Colonic mucosa (tissue), 4 donors: ENCODE results near the gene CRK. TPM values are rescaled to one million over a fixed set of nuclear protein-coding genes. Genes with fewer than 3 reads are reported as not detected.

ENCODE experiments used
- DNase-seq: peaks from one replicate; pipeline ENCODE4 v3.0.0-alpha.2; 2020
- H3K27ac ChIP-seq: fragments of 200-600 bp; one replicate; pipeline ENCODE4 v1.8.0; 2021
- H3K27me3 ChIP-seq: fragments of 200-600 bp; one replicate; pipeline ENCODE4 v1.8.0; 2021
- H3K36me3 ChIP-seq: fragments of 200-600 bp; one replicate; pipeline ENCODE4 v1.8.0; 2021
- H3K4me1 ChIP-seq: fragments of 200-600 bp; one replicate; pipeline ENCODE4 v1.8.0; 2021; ENCODE audit warnings: mild to moderate bottlenecking
- H3K4me3 ChIP-seq: fragments of 200-600 bp; one replicate; pipeline ENCODE4 v1.8.0; 2021
- H3K9ac ChIP-seq, 2 donors: one replicate each; pipeline ENCODE4 v1.7.0; 2013; ENCODE audit warnings: control low read depth in 2 of 2, low read depth in 2 of 2, low read length in 2 of 2
- H3K9me3 ChIP-seq: fragments of 200-600 bp; one replicate; pipeline ENCODE4 v1.8.0; 2021
- intact Hi-C: fragments of 100-400 bp; cut with DNase I; formaldehyde crosslinking; loops from one replicate; pipeline ENCODE4 v1.14.1; 2022
- total RNA-seq, 2 donors: library from RNA; stranded (reverse); fragmentation: NEBNext Ultra II Directional in 1 of 2; extraction: Animal tissue kit (Norgen Biotek cat#: 25700) in 1 of 2; gene quantifications; one replicate each; pipeline ENCODE4 v1.2.1, GENCODE V29; 2021
- TF ChIP-seq, protein P1 (sequence below): fragments of 200-600 bp; IDR thresholded peaks from one replicate; pipeline ENCODE4 v1.8.0; 2022; ENCODE audit warnings: antibody characterized with exemption, mild to moderate bottlenecking
- donor health status: healthy.
- donor health status: DM: no; HTN: no; CAD: no.
- donor health status: DM: no; HTN: no; CAD: no.

CRK gene
- total RNA-seq, 2 donors from 2014 or later: 74.5 to 82.0 TPM

- H3K36me3 ChIP-seq: peaks cover 15% of the 10 kb centered on the region
- H3K9me3 ChIP-seq: no peaks in the 10 kb centered on the region
- no peaks in the 10 kb centered on the region for H3K4me1 ChIP-seq
- no peak for DNase-seq
- no peak overlapping the region for H3K4me3 ChIP-seq
- no peak overlapping the region for H3K27ac ChIP-seq
- TF ChIP-seq, protein P1, sequence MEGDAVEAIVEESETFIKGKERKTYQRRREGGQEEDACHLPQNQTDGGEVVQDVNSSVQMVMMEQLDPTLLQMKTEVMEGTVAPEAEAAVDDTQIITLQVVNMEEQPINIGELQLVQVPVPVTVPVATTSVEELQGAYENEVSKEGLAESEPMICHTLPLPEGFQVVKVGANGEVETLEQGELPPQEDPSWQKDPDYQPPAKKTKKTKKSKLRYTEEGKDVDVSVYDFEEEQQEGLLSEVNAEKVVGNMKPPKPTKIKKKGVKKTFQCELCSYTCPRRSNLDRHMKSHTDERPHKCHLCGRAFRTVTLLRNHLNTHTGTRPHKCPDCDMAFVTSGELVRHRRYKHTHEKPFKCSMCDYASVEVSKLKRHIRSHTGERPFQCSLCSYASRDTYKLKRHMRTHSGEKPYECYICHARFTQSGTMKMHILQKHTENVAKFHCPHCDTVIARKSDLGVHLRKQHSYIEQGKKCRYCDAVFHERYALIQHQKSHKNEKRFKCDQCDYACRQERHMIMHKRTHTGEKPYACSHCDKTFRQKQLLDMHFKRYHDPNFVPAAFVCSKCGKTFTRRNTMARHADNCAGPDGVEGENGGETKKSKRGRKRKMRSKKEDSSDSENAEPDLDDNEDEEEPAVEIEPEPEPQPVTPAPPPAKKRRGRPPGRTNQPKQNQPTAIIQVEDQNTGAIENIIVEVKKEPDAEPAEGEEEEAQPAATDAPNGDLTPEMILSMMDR: no peak
- intact Hi-C loops: no loop called here
- H3K9ac ChIP-seq: no peak overlapping the region
- H3K27me3 ChIP-seq: no peaks in the 10 kb centered on the region
Observed at GRCh38 chr17:1470071-1470754, 14.2 kb upstream of the CRK start.

DNA sequence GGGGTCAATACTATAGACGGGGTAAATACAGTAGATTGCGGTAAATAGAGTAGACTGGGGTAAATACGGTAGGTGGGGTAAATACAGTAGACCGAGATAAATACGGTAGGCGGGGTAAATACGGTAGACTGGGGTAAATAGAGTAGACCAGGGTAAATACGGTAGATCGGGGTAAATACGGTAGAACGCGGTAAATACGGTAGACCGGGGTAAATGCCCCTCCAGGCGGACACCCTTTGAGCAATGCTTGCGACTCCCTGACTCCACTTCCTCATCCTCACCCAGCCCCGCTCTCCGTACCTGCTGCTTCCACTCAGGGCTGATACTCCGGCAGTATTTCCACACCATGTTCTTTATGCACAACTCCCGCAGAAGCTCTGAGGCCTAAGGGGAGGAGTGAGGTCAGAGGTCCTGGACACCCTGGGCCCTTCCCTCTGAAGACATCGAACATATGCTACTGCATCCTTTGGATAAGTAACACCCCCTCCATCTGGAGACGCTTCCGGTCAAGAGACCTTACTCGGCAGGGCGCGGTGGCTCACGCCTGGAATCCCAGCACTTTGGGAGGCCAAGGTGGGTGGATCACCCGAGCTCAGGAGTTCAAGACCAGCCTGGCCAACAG is 13.3 kb upstream of the CRK start:
- DNase-seq: no peak
- intact Hi-C loops: no loop called here
- H3K27ac ChIP-seq: no peak overlapping the region
- no peaks in the 10 kb centered on the region for H3K4me1 ChIP-seq
- H3K9ac ChIP-seq: no peak overlapping the region
- H3K9me3 ChIP-seq: no peaks in the 10 kb centered on the region
- no peak overlapping the region for H3K4me3 ChIP-seq
- peaks cover 11% of the 10 kb centered on the region for H3K36me3 ChIP-seq
- TF ChIP-seq, protein P1: no peak
- H3K27me3 ChIP-seq: no peaks in the 10 kb centered on the region

- TF ChIP-seq, protein P1: no peak
- no peak overlapping the region for H3K4me3 ChIP-seq
- H3K4me1 ChIP-seq: no peaks in the 10 kb centered on the region
- no peak overlapping the region for H3K27ac ChIP-seq
- intact Hi-C loops: no loop called here
- DNase-seq: no peak
- H3K36me3 ChIP-seq: peaks cover 11% of the 10 kb centered on the region
- no peaks in the 10 kb centered on the region for H3K27me3 ChIP-seq
- H3K9ac ChIP-seq: no peak overlapping the region
- H3K9me3 ChIP-seq: no peaks in the 10 kb centered on the region
Observed at GRCh38 chr17:1467898-1468492, 12.0 kb upstream of the CRK start.

DNA sequence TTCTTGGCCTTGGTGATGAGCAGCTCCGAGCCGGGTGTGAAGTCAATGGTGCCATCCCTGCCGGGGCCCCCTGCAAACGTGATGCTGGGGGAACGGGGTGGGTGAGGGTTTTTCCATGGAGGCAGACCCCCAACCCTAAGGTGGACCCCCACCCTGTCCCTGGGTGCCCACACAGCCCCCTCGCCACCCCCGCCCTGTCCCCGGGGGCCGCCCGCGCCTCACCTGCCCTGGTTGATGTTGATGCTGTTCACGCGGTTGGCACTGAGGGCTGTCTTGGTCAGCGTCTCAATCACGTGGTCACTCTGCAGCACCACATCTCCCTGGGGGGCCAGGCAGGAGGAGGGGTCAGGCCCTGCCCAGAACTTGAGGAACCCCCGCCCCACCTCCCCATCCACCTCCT is 11.2 kb upstream of the CRK start:
- no peak for DNase-seq
- Histone ChIP-seq H3K4me3 (no peak overlapping the region), H3K27ac (no peak overlapping the region), H3K4me1 (peaks cover 6% of the 10 kb centered on the region), H3K36me3 (peaks cover 11% of the 10 kb centered on the region), H3K27me3 (no peaks in the 10 kb centered on the region), H3K9ac (no peak overlapping the region), H3K9me3 (no peaks in the 10 kb centered on the region)
- intact Hi-C loops: no loop called here
- TF ChIP-seq, protein P1: no peak

DNA sequence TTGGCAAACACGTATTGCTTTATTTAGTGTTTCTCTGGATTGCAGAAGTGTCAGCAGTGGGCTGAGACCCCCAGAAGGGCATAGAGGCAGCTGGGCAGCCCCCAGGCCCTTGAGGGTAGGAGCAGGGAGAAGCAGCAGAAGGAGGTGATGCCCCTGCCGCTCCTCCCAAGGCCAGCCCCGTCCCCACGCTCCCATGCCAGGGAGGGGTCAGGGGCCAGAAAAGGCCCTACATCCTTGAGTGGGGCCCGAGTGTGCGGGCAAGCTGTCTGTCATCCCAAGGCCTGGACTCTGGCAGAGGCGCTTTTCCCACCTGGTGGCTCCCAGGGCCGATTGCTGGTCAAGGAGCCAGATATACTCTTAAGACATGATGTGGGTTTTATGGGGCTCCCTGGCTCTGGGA is 8.2 kb upstream of the CRK start:
- Histone ChIP-seq H3K4me1 (peaks cover 6% of the 10 kb centered on the region), H3K36me3 (no peaks in the 10 kb centered on the region), H3K9ac (no peak overlapping the region), H3K27me3 (no peaks in the 10 kb centered on the region), H3K27ac (no peak overlapping the region), H3K4me3 (no peak overlapping the region), H3K9me3 (no peaks in the 10 kb centered on the region)
- TF ChIP-seq, protein P1: no peak
- DNase-seq: no peak
- intact Hi-C loops: no loop called here
